GM19455 (cell line): ENCODE results near the gene FRS3.
"Not testable (repeated sequence)": the region's sequence is repeated elsewhere in the genome, so short reads cannot be mapped to it uniquely, and the experiment has no call there.

Experiments
- ATAC-seq: cut with Tn5 transposase; IDR thresholded peaks from one replicate; pipeline ENCODE4 v1.9.1; 2021; ENCODE audit not compliant: unreplicated experiment

The FRS3 gene

DNA sequence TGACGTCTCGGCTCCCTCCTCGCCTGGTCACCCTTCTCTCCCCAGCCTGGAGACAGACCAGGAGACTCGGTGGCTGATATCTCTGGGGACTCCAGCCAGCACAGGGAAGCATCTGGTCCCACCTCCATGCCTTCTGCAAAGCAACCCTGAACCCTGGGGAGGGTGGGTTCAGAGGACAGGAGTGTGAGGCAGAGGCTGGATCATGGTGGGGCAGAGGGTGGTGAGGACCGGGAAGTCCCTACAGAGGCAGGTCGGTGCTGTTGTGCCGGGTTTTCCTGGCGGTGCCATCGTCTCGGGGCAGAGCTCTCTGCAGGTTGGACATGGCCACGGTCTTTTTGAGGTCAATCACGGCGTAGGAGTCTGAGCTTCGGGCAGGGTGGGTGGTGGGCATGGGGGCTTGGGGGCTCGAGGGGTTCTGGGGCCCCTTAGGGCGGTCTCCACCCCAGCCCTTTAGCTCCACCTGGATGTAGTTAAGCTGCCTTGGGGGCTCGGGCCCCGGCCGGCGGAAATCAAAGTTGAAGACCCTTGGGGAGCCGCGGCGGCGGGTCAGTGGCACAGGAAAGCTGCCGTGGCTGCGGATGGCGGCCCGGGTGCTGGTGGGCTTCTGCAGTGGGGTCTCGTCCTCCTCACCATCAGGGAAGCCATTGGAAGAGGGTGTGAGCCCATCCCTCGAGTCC lies 9.2 kb downstream of the FRS3 start:
- ATAC-seq, result no peak

DNA sequence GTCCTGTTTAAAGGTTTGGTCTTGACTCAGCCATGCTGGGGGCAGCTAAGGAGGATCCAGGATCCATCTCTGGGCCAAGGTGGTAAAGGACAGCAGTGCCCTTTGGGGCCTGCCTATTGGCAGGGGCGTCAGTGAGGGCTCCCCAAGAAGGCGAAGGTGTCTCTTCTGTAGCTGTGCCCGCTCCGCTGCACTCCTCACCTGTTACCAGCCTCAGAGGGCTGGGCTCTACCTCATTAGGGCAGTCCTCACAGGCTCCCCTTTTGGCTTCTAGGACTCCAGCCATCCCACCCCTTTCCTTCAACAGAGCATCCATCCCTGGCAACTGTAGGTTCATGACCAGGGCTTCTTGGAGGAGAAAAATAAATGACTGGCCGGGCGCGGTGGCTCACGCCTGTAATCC lies 10.3 kb downstream of the FRS3 start:
- ATAC-seq, result no peak

DNA sequence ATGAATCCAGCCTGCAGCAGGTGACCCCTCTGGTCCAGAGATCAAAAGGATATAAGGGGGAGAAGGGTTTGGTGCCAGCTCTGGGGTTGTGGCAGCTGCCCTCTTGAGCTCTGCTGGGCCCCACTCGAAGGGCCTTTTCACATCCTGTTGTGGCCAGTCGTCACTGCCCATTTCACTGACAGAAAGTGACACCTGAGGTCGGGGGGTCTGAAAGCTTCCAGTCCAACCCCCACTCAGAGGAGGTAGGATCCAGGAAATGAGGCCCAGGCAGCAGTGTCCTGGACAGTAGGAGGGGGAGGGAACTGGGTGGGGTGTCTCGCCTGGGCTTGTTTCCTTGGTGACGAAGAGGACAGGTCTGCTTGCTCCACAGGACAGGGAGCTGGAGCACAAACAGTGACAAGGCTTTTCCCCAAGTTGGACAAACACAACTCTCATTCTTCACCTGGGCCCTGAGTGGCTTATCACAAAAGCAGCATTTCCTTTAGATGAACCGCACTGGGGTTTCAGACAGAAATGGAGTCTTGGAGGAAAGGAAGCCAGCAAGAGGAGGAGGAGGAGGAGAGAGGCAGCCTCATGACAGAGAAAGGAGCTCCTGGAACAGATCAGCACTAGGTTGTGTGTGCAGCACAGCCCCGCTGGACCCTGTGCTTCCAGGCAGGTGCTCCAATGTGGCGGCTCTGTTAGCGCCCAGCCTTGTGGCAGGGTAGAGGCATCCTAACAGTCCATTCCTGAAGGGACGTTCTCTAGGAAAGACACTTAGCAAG lies 11.0 kb downstream of the FRS3 start:
- ATAC-seq, result no peak

GRCh38 chr6:41767112-41767833 lies 12.4 kb downstream of the FRS3 start:
- no peak for ATAC-seq

- not testable (repeated sequence) for ATAC-seq
Observed at GRCh38 chr6:41766043-41766664, 13.5 kb downstream of the FRS3 start.

- no peak for ATAC-seq
Observed at GRCh38 chr6:41763470-41763869, 16.2 kb downstream of the FRS3 start.

DNA sequence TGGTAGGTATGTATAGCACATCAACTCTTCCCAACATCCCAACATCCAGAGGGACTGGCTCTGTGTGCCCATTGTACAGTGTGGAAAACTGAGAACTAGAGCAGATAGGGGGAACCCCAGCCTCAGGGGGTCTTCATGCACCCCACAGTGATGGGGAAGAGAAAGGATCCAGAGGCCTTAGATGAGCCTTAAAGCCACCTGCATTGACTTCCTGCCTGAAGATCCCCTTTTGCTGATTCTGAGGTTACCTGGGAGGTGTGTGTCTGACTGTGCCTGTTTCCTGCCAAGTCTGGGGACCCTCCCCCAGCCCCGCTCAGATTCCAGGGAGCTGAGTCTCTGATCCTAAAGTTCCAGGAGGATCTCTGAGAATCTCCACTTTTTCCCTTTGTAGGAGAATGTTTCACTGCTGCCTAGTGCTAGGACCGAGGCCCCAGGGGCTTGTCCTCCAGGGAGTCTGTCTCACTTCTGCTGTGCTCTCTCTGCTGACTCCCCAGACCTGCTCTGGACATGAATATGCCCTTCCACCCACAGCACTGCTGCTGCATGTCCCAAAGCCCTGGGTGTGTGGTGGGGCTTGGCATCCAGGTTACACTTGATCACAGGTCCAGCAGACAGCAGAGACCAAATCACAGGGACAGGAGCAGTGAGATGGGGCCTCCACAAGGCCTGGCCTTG lies 19.7 kb downstream of the FRS3 start:
- ATAC-seq, result no peak

DNA sequence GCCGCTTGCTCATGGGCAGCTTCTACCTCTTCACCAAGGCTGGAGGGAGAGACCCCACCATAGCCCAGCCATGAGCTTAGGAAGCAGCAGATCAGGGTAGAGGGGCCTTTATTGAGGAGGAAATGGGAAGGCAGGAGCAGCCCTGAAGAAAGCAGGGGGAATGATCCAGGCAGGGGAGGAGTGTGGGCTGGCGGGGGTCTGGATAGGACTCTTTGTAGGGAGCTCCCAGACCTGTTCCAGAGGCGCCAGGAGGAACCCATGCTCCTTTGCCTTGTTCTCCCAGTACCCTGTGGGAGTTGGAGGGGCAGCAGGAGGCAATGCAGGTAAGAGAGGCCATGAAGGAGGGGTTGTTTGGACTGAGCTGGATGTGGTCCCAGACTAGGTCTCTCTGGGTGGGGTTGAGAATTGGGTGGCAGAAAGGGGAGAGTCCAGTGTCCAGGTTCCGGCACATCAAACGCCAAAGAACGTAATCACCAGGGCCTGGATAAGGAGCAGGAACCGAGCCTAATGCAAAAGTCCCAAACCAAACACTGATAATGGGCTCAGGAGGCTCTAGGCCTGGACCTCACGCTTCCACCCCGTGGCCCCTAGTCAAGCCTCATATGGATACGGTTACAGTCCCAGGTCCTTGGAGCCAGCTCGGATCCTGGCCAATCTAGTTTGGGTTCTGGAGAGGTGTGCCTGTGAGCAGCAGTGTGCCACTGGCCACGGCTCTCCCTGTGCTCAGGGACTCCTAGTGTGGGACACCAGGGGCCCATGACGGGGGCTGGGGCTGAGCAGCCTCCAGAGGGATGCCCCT lies 20.4 kb downstream of the FRS3 start:
- no peak for ATAC-seq

GRCh38 chr6:41758641-41759035 lies 21.1 kb downstream of the FRS3 start:
- ATAC-seq, result no peak

- ATAC-seq, result no peak
Observed at GRCh38 chr6:41757931-41758640, 21.6 kb downstream of the FRS3 start.

GRCh38 chr6:41757271-41757670 lies 22.4 kb downstream of the FRS3 start:
- ATAC-seq, result no peak

DNA sequence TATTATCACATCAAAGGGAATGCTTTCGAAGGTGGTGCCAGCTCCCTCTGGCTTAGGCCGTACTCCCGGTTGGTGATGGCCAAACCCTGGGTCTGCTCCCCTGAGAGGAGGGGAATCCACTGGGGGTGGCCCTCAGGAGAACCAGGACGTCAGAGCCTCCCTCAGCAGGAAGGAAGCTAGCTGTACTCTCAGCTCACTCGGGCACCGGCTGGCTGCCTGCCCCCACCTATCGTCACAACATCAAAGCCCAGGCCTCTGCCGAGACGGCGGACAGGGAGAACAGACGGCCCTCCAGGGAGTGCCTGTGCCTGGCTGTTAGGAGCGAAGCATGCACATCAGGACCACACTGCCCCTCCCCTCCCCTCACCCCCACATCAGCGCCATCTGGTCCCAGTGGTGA lies 23.3 kb downstream of the FRS3 start:
- ATAC-seq, result no peak

DNA sequence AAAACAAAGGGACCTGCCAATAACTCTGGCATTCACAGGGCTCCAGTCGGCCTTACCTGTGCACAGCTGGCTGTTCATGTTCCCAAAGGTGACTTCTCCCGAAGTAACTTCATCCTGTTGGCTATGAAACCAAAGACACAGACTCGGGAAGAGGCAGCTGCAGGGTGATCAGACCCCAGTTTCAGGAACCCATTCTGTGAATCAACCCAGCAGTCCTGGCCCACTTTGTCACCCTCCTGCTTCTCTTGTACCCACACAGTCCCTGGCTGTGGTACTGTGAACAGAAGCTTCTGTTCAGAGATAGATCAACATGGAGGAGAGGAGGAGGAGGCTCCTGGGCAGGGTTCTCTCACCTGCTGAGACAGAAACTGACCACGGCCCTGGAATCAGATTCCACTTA lies 23.8 kb downstream of the FRS3 start:
- ATAC-seq, result no peak

GRCh38 chr6:41750374-41750773 lies 29.3 kb downstream of the FRS3 start:
- ATAC-seq, result no peak

- ATAC-seq, result no peak
Observed at GRCh38 chr6:41748542-41748941, 31.2 kb downstream of the FRS3 start.

- no peak for ATAC-seq
Observed at GRCh38 chr6:41748102-41748477, 31.6 kb downstream of the FRS3 start.

DNA sequence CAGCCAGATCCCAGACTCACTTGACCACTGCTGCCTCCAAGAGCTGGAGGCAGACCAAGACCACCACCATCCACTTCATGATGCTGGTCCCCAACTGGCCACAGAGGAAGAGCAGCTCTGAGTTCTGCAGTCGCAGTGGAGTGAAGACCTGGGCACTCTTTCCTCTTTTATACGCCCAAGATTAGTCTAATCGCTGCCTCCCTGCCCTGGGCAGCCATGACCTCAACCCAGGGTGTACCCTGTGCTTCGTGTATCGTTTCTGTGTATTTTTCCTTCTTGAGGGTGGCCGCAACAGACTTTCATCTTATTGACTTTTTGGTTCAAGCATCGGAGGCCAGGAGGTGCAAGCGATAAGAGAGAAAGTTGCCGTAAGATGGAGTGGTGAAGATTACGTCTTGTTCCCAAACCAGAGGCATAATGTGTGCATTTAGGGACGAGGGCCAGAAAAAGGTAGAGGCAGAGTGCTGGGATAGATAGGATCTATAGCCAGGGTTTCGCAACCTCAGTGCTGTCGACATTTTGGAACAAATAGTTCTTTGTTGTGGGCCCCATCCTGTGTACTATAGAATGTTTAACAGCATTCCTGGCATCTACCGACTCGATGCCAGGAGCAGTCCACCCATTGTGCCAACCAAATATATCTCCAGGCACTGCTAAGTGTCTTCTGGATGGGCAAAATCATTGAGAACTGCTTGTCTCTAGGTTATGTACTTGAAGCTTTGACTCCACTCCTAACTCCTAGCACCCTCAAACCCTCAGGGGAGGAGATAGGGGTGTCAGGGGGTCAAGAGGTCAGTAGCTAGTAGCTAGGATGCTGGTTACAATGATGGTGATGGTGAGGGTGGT lies 32.2 kb downstream of the FRS3 start, which contains the start of gene PGC:
Gene PGC, minus strand, starts transcription at position 142 of the 846 bp plus-strand sequence. Its CDS starts 63 bp downstream, at position 79.
- no peak for ATAC-seq

DNA sequence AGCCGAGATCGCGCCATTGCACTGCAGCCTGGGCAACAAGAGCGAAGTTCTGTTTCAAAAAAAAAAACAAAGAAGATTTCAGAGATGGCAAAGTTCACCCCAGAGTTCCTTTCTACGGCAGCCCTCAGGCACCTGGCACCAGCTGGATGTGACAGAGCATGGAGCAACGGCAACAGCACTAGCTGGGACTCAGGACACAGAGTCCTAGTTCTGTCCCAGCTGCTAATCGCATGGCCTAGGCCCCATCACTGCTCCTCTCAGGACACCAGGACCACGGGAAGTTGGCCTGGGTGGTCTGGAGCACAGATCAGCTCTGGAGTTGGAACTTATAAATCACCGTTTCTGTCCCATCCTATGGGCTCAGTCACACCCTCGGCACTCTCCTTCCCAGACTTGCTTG lies 33.6 kb downstream of the FRS3 start:
- no peak for ATAC-seq
